Thyroid gland (tissue), 4 donors: Measurements from ENCODE around the gene OLFM1. TPM values are rescaled to one million over a fixed set of nuclear protein-coding genes. Genes with fewer than 3 reads are reported as not detected.
"Not testable (repeated sequence)": the region's sequence is repeated elsewhere in the genome, so short reads cannot be mapped to it uniquely, and the experiment has no call there.

Experiments used
- DNase-seq, 2 donors: peaks; one replicate each; pipeline ENCODE4 v3.0.0-alpha.2; 2019
- H3K27ac ChIP-seq, 3 donors: fragments of 200-600 bp; sonication (generic); 1 replicate in 2 of 3; 2 replicates in 1 of 3; pipeline ENCODE4 v1.5.1; 2016 to 2019; ENCODE audit warnings: mild to moderate bottlenecking in 1 of 3, moderate library complexity in 1 of 3
- H3K27me3 ChIP-seq: fragments of 200-600 bp; sonication (generic); one replicate; pipeline ENCODE4 v1.5.1; 2019
- H3K36me3 ChIP-seq, 2 donors: fragments of 200-600 bp; sonication (generic); one replicate each; pipeline ENCODE4 v1.5.1; 2016 to 2019
- H3K4me1 ChIP-seq, 2 donors: fragments of 200-600 bp; sonication (generic); one replicate each; pipeline ENCODE4 v1.5.1; 2017 to 2019
- H3K4me3 ChIP-seq, 3 donors: fragments of 200-600 bp; sonication (generic); replicated peaks in 1 of 3; 1 replicate in 2 of 3; 2 replicates in 1 of 3; pipeline ENCODE4 v1.5.1; 2016; ENCODE audit warnings: mild to moderate bottlenecking in 1 of 3
- H3K9me3 ChIP-seq: fragments of 200-600 bp; sonication (generic); one replicate; pipeline ENCODE4 v1.5.1; 2017
- POLR2A ChIP-seq, 2 donors: fragments of 450-650 bp; IDR thresholded peaks; one replicate each; pipeline ENCODE4 v1.6.1; 2017; ENCODE audit warnings: antibody characterized with exemption in 2 of 2, mild to moderate bottlenecking in 2 of 2, moderate library complexity in 1 of 2
- WGBS, 2 donors: methylation state at CpG; one replicate each; pipeline ENCODE4 v1.1.5; 2017; 5-methylcytosine and 5-hydroxymethylcytosine counted together
- intact Hi-C: fragments of 100-400 bp; cut with DNase I; formaldehyde crosslinking; loops from one replicate; pipeline ENCODE4 v1.15.1; 2023
- total RNA-seq, 4 donors: library from RNA; depleted of rRNA; stranded (reverse); fragments of >200 nt; gene quantifications; one replicate each; pipeline ENCODE4 v1.2.3, GENCODE V29; 2016
- TF ChIP-seq, protein P1 (sequence below), 6 experiments: fragments of 200-600 bp in 3 of 6; fragments of 450-650 bp in 3 of 6; sonication (generic) in 3 of 6; IDR thresholded peaks; one replicate each; pipeline ENCODE4 v1.5.1; 2016 to 2019; ENCODE audit warnings: antibody characterized with exemption in 6 of 6, mild to moderate bottlenecking in 2 of 6, inconsistent platforms in 1 of 6, moderate library complexity in 1 of 6

Gene OLFM1
- total RNA-seq, 4 donors from 2014 or later, result 7.2 to 25.8 (median 17.4) TPM

DNA sequence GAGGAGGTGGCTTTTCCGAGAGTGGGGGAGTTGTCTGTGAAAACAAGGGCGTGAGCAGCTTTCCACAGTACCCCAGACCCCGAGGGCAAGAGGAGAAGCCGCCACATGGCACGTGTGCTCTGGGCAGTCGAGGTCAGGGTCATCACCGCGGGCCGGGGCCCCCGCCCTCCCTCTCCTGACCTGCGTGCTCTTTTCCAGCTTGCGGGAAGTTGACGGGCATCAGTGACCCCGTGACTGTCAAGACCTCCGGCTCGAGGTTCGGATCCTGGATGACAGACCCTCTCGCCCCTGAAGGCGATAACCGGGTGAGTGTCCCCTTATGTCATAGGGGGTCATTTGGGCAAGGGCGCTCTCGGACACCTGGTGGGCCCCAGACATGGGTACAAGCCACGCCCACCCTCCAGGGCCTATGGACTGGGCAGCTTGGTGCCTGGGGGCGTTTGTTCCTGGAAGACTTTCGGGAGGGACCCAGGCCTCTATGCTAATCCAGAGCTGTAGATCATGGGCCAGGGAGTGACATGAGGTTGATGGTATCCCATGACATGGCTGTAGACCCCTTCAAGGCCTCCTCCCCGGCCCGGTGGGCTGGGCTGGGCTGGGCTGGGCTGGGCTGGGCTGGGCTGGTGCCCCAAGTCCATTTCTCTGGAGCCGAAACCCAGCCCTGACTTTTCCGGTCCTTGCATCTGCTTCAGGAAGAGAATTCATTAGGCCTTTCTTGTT is 19.2 kb downstream of the OLFM1 start:
- Histone ChIP-seq H3K27ac (no peak overlapping the region), H3K9me3 (no peaks in the 10 kb centered on the region), H3K27me3 (no peaks in the 10 kb centered on the region), H3K36me3 (no peaks in the 10 kb centered on the region), H3K4me3 (no peak overlapping the region), H3K4me1 (peaks cover 0 to 6% of the 10 kb centered on the region in 2 donors)
- TF ChIP-seq, protein P1, sequence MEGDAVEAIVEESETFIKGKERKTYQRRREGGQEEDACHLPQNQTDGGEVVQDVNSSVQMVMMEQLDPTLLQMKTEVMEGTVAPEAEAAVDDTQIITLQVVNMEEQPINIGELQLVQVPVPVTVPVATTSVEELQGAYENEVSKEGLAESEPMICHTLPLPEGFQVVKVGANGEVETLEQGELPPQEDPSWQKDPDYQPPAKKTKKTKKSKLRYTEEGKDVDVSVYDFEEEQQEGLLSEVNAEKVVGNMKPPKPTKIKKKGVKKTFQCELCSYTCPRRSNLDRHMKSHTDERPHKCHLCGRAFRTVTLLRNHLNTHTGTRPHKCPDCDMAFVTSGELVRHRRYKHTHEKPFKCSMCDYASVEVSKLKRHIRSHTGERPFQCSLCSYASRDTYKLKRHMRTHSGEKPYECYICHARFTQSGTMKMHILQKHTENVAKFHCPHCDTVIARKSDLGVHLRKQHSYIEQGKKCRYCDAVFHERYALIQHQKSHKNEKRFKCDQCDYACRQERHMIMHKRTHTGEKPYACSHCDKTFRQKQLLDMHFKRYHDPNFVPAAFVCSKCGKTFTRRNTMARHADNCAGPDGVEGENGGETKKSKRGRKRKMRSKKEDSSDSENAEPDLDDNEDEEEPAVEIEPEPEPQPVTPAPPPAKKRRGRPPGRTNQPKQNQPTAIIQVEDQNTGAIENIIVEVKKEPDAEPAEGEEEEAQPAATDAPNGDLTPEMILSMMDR (IDR thresholded peaks at IDR 0.05), result no peak
- TF ChIP-seq POLR2A (IDR thresholded peaks at IDR 0.05), result no peak
- WGBS, 2 donors, result 78 to 88% methylated on average over 8 to 25 of the region's 29 CpGs
- no peak for DNase-seq
- intact Hi-C loops, result no loop called here

DNA sequence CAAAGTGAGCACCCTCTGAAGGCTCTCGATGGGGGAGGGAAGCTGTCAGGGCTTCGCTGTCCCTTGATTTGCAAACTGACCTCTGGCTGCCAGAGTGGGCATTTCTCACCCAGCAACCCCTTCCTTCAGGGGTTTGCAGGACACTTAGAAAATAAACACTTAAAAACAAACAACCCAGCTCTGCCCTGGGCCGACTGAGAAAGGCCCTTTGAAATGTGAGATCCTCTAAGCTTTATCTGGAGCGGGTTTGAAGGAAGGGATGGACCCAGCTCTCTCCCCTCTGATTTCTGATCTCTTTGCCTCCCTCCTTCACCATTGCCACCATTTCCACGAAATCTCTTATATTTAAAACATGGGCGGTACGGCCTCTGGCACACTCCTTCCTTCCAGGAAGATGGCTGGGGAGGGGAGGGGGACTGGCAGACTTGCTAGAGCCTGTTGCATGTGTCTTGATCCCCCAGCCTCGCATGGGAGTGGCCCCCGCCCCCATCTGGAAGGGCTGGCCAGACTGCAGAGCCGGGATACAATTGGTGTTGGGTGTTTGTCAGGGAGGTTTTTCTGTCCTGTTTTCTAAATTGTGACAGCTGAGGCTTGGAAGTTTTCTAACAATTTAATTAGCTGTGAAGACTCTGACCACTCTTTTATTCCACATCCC is 20.2 kb downstream of the OLFM1 start:
- H3K27me3 ChIP-seq, result no peaks in the 10 kb centered on the region
- H3K4me1 ChIP-seq, result peaks cover 0 to 3% of the 10 kb centered on the region in 2 donors
- no peaks in the 10 kb centered on the region for H3K9me3 ChIP-seq
- no peak for DNase-seq
- TF ChIP-seq, protein P1 (IDR thresholded peaks at IDR 0.05), result no peak
- no peak for TF ChIP-seq POLR2A (IDR thresholded peaks at IDR 0.05)
- intact Hi-C loops, result no loop called here
- WGBS, 2 donors, result 40 to 43% methylated on average over 10 of the region's 10 CpGs
- H3K27ac ChIP-seq, result no peak overlapping the region
- no peak overlapping the region for H3K4me3 ChIP-seq
- H3K36me3 ChIP-seq, result no peaks in the 10 kb centered on the region

DNA sequence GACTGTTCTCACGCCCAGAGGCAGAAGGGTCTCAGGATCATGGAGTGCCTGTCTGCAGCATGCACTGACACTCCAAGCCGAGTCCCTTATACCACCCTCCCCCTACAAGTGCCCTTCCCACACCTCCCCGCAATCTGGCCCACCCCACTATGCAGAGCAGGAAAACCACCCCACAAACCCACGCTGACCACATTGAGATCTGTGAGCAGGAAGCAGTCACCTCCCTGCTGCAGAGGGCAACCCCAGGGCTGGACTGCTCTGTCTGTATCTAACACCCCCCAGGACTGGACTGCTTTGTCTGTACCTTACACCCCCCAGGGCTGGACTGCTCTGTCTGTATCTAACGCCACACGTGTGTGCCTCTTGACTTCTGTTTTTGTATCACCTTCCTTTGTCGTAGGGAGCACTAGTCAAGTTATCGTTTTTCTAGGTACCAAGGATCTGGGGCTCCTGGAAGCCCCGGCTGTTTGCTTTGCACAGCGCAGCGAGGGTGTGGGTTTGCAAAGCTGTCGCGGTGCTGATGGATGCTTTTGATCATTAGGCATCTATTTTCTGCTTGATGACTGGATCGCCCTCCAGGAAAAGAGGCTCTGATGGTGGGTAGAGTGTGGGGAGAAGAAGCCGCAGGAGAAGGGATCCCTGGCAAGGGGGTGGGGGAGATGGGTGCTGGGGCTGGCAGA is 21.5 kb downstream of the OLFM1 start:
- TF ChIP-seq, protein P1 (IDR thresholded peaks at IDR 0.05), result no peak
- TF ChIP-seq POLR2A (IDR thresholded peaks at IDR 0.05), result no peak
- Histone ChIP-seq H3K4me1 (no peaks in the 10 kb centered on the region), H3K27ac (no peak overlapping the region), H3K27me3 (no peaks in the 10 kb centered on the region), H3K9me3 (no peaks in the 10 kb centered on the region), H3K36me3 (no peaks in the 10 kb centered on the region), H3K4me3 (no peak overlapping the region)
- WGBS, 2 donors, result 52 to 58% methylated on average over 13 to 15 of the region's 15 CpGs
- intact Hi-C loops, result no loop called here
- no peak for DNase-seq

DNA sequence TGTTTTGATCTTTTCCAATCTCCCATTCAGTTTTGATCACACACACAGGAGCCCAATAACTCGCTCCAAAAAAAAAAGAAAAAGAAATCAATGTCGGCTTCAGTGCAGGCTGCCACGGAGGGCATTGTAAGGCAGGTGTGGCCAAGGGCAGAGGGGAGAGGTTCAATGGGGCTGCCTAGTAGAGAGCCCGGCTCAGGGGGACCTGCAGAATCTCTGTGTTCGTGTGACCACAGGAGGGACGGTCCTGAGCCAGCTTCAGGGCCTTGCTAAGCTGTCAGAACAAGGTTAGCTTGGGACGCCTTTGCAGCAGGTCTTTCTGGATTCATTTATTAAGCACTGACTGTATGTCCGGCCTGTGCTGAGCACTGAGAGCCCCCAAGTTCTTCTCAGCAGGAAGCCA is 22.2 kb downstream of the OLFM1 start:
- H3K4me3 ChIP-seq, result no peak overlapping the region
- no peak for DNase-seq
- H3K36me3 ChIP-seq, result no peaks in the 10 kb centered on the region
- intact Hi-C loops, result no loop called here
- no peaks in the 10 kb centered on the region for H3K9me3 ChIP-seq
- 72 to 73% methylated on average over 8 of the region's 8 CpGs for WGBS, 2 donors
- TF ChIP-seq, protein P1 (IDR thresholded peaks at IDR 0.05), result no peak
- TF ChIP-seq POLR2A (IDR thresholded peaks at IDR 0.05), result no peak
- no peaks in the 10 kb centered on the region for H3K27me3 ChIP-seq
- H3K27ac ChIP-seq, result no peak overlapping the region
- H3K4me1 ChIP-seq, result no peaks in the 10 kb centered on the region

DNA sequence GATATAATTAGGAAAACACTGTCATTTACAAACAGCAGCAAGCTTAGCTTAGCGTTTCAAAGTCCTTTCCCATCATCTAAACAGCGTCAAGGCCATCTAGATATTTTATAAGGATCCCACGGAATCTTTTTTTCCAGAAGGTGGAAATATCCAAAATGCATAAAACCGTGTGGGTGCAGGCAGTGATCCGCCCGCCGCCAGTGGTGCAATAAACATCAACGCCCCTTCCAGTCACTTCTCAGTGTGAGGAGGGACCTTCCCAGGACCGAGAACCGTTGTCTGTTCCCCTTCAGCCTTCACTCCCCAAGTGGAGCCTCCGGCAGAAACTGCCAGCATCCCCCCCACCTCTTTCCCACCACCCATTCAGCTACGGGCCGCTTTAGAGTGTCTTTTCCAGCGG is 22.9 kb downstream of the OLFM1 start:
- DNase-seq, result no peak
- Histone ChIP-seq H3K27ac (no peak overlapping the region), H3K9me3 (no peaks in the 10 kb centered on the region), H3K4me1 (no peaks in the 10 kb centered on the region), H3K4me3 (no peak overlapping the region), H3K36me3 (no peaks in the 10 kb centered on the region), H3K27me3 (no peaks in the 10 kb centered on the region)
- TF ChIP-seq, protein P1 (IDR thresholded peaks at IDR 0.05), result no peak
- TF ChIP-seq POLR2A (IDR thresholded peaks at IDR 0.05), result no peak
- intact Hi-C loops, result no loop called here
- whole genome bisulfite sequencing, 2 donors, result 70 to 80% methylated on average over 14 of the region's 14 CpGs

DNA sequence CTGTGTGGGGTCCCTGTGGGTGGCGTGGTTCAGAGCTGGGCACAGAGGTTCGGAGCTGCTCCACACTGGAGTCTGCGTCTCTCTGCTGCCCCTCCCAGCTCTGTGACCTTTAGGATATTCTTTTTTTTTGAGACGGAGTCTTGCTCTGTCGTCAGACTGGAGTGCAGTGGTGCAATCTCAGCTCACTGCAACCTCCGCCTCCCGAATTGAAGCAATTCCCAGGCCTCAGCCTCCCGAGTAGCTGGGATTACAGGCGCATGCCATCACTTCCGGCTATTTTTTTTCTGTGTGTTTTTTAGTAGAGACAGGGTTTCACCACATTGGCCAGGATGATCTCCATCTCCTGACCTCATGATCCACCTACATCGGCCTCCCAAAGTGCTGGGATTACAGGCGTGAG is 24.1 kb downstream of the OLFM1 start:
- WGBS, 2 donors, result 80 to 84% methylated on average over 12 of the region's 12 CpGs
- H3K9me3 ChIP-seq, H3K4me1 ChIP-seq, H3K27ac ChIP-seq, H3K27me3 ChIP-seq, DNase-seq, H3K4me3 ChIP-seq, intact Hi-C loops, H3K36me3 ChIP-seq: not testable (repeated sequence)
